Activated naive CD4-positive, alpha-beta T cell treated with anti-CD3 and anti-CD28 coated beads, Interleukin-2, amount 50 U/mL, for 16 hours (primary cell): ENCODE measurements around the gene NSMCE4A.
"Not testable (repeated sequence)": the region's sequence is repeated elsewhere in the genome, so short reads cannot be mapped to it uniquely, and the experiment has no call there.

ENCODE experiments used
- DNase-seq: peaks from one replicate; pipeline ENCODE4 v3.0.0-alpha.2; 2020

Gene NSMCE4A

DNA sequence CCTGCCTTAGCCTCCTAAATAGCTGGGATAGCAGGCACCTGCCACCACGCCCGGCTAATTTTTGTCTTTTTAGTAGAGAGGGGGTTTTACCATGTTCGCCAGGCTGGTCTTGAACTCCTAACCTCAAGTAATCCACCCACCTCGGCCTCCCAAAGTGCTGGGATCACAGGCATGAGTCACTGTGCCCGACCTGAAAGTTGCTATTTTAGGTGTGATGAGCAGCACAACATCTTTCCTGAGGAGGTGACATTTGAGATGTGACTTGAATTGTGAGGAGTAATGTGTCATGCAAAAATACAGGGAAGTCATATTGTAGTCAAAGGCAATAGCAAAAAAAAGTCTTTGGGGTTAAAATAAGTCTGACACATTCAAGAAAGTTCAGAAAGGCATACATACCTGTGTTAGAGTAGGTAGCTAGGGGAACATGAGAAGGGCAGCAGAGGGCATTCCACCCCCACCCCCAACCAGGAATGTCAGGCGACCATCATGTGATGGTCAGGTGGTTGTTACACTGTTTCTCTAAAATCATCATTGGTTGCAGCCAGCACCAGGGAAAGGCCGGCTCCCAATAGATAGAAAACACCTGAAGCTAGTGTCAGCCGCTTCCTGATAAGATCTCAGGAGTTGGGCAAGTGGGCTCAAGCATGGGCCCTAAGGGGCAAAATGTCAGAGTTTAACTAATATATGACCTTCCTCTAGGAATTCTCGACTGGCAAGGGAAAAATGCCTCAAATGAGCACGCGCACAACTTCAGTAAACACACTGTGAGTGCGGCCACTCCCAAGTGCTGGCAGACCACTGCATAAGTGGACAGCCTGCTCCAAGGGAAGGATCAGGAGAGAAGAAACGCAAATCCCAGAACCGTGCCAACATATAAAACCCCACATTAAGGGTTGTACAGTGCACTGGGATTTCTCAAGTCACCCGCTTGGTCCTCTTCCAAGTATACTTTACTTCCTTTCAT, 13.6 kb upstream of the NSMCE4A start, which contains the start of gene TACC2:
Gene TACC2 (plus strand): TSS at position 803 of the 964 bp plus-strand sequence. CDS start 32,819 bp downstream, outside the sequence.
- no peak for DNase-seq

DNA sequence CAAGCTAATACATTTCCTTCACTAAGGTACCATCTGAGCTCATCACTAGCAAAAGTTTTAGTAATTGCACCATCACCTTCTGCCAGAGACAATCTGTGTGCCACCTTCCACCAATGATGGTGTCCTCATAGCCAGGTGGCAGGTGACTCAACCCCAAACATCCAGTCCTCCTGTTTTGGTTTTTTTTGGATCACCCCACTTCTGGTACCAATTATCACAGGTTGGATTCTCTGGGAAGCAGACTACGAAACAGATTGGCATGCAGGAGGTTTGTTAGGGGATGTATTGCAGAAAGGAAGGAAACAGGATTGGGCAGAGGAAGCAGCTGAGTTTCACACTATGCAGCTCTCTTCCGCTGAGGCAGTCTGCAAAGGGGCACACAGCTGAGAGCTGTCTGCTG, 9.4 kb upstream of the NSMCE4A start:
- no peak for DNase-seq

DNA sequence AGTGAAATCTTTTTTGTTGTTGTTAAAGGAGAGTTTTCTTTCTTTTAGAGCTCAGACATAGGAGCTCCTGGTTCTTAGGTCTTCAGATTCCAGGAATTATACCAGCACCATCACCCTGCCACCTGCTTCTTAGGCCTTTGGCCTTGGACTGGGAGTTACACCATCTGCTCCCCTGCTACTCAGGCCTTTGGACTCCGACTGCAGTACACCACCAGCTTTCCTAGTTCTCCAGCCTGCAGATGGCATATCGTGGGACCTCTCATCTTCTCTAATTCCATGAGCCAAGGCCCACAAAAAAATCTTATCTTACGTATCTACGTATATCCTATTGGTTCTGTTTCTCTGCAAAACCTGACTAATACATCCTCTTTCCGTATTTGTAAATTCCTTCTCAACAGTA, 8.8 kb upstream of the NSMCE4A start:
- DNase-seq: no peak

DNA sequence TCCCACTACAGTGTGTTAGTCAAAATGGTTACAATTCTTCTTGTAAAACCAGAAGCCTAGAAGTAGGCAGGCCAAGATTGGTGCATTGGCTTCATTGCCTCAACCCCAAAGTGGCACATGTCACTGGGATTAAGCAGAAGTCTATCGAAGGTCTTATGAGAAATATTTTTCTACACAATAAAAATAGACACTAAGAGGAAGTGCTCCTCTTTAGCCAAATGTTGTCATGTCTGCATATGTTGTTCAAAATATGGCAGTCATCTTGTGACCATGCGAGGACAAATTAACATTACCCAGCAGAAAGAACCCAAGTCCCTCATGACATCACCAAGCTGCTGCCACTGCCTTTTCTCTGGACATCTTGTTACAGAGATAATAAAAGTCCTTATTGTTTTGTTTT, 6.3 kb upstream of the NSMCE4A start:
- no peak for DNase-seq

DNA sequence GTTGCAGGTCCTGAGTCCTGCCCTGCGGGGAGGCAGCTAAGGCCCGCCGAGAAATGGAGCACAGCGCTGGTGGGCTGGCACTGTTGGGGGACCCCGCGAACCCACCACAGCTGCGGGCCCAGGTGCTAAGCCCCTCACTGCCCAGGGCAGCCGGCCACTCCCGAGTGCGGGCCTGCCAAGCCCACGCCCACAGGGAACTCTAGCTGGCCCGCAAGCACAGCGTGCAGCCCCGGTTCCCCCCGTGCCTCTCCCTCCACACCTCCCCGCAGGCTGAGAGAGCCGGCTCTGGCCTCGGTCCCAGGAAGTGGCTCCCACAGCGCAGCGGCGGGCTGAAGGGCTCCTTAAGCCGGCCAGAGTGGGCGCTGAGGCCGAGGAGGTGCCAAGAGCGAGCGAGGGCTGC, 3.5 kb upstream of the NSMCE4A start:
- DNase-seq: no peak

DNA sequence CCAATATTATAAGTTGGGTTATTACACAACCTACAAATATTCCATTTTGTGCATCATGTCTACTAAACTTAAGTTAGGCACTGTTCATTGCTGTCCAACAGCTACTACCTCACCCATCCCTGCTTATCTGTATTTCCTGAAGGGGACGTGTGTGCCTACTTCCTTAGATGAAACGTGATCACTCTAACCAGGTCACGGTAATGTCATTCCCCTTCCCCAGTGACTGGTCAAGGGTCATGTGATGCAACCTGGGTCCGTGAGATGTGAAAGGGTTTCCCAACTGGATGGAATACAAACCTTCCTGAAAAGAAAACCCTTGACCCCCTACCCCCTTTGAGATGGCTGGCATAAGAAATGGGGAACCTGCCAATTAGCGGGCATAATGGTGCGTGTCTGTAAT, 1.6 kb upstream of the NSMCE4A start:
- DNase-seq: no peak

DNA sequence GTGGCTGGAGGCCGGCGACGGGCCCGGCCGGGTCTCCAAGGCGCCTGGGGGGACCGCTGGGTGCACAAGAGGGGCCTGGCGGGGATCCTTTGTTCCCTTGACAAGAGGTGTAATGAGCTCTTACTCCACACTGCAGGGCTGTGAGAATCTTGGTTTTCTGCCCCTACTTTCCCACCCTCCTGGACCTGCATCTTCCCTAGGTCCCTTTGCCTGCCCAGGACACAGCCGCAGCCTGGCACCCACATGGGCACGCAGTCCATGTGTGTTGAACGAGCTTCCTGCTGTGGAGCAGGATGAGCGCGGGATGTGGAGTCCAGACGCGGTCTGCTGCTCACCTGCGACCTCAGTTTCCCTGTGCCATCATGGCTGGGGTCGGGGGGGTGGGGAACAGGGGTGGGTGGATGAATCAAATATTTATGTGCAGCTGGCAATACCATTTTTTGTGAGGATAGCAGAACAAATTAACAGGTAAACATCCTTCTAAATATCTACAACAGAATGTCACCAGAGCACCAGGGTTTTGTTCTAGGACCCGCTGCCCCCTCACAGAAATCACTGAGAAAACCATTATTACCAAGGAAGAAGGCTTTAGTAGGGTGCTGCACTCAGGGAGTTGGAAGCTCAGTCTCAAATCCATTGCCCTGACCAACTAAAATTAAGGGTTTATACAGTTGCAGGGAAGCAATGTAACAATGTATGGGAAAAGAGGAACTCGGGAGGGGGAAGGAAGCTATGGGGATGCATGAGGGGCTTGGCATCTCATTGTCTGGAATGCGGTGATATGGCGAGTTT, 474 bp upstream of the NSMCE4A start:
- no peak for DNase-seq

DNA sequence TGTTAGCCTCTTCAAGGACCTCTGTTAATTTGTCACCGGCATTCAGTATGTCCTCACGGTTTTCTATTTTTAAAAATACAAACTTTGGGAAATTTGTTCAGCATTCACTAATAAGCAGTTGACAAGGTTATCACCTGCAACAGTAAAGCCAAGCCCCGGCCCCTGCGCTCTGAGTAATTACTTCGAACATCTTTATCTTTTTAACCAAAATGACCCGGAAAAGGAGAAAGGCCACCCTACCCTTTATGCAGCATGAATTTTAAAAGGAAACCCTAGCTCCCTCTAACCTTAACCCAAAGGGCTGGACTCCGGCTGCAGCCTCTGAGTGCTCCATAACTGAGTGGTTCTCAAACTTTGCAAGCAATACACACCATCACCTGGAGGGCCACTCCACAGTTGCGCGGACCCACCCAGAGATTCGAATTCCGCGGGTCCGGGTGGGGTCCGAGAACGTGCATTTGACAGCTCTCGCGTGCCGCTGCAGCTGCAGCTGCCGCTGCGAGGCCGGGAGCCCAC, 940 bp downstream of the NSMCE4A start:
- no peak for DNase-seq

DNA sequence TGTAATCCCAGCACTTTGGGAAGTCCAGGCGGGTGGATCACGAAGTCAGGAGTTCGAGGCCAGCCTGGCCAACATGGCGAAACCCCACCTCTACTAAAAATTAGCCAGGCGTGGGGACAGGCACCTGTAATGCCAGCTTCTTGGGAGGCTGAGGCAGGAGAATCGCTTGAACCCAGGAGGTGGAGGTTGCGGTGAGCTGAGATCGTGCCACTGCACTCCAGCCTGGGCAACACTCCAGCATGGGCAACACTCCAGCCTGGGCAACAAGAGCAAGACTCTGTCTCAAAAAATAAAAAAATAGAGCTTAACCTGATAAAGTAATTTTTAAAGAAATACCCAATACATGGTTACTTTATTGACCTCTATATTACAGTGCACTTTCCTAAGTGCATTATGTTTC, 5.9 kb downstream of the NSMCE4A start:
- DNase-seq: not testable (repeated sequence)

DNA sequence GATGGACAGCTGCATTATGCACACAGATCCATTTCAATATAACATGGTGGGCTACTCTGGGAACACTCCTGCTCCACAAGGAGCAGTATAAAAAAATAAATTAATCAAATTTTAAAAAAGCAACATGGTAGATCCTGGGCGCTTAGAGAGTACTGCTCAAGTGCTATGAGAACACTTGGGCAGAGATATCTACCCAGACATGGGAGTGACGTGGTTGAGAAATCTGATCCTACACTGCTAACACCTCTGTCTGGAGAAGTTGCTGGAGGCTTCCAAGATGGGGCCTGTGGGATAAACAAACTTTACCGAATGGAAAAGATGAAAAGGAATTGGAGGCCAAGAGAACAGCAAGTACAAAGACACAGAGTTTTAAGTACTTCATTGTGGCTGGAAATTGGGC, 9.0 kb downstream of the NSMCE4A start:
- no peak for DNase-seq

DNA sequence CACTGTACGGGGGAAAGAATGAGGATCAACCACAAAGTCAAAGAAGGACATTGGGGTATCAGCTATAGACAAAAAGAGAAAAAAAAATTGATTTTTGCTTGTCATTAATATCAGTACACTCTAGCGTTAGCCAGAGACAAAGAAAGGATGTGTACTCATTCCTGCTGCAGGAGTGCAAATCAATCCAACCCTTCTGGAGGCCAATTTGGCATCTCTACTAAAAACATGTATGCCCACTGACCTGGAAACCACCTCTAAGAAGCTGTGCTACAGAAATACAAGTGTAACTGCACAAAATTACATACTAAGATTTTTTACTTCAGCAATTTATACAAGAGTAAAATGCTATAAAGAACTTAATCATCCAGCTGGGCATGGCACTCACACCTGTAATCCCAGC, 13.6 kb downstream of the NSMCE4A start:
- DNase-seq: no peak

DNA sequence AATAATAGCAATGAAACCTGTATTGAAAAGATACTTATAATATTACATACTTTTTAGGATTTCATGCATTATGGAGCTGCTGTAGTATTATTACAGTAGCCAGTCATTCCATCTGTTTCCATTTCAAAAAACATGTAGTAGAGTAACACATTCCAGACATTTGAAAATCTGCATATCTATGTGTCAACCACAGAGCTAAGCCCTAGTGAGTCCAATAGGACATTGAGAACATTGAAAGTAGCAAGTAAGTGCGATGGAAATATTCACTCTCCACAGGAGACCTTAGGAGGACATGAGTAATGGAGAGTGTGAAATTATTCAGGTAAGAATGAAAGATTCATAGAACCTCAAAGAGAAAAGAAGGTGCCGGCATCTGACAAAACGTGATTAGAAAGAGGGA, 15.3 kb downstream of the NSMCE4A start:
- no peak for DNase-seq

DNA sequence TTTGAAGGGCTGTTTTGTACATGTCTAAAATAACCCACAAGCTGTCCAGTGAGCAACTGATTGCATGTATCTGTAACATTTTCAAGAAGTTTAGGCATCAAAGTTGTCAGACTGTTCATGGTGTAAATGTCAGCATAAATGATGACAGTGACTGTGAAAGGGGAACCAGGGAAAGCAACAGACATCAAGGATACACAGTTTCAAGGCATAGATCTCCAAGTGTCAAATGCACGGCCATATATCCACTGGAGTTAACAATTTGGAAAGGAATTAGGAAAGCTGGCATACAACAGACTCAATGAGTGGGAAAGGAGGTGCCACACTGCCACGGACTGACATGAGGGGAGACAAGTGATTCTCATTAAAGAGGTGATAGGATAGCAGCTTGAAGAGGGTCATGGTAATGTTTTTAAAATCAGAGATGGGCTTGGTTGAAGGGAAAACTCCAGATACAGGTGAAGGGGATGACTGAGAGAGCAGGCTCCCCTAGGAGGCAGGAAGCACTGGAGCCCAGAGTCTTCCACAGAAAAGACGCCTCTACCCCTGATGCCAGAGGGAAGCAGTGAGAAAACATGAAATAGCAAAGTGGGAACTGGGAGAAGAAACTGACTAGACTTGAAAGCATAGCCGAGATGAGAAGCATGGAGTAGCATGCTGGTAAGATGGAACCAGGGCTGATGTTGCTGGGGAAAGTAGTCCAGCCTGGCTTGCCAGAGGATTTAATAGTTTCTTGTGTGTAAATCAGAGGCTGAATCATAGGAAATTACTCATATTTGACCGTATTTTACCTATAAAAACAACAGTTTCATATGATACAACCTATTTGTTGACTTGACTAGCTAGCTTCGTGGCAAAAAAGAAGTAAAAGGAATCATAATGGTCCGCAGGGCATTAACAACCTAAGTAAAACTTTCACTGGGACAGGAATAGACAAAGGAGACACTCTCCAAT, 18.6 kb downstream of the NSMCE4A start:
- no peak for DNase-seq

DNA sequence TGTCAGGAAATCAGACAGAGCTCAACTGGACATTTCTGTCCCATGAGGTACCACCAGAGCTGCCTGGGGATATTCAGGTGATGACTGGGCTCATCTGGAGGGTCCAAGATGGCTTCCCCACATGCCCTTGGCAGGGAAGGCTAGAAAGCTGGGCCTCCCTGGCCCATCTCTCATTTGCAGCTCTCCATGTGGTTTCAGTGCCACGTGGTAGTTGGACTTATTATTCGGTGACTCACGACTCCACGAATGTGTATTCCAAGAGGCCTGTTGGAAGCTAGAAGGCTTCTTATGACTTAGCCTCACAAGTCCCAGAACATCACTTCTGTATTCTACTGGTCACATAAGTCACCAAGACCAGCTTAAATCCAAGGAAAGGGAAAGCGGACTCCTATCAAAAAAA, 22.8 kb downstream of the NSMCE4A start:
- DNase-seq: no peak

DNA sequence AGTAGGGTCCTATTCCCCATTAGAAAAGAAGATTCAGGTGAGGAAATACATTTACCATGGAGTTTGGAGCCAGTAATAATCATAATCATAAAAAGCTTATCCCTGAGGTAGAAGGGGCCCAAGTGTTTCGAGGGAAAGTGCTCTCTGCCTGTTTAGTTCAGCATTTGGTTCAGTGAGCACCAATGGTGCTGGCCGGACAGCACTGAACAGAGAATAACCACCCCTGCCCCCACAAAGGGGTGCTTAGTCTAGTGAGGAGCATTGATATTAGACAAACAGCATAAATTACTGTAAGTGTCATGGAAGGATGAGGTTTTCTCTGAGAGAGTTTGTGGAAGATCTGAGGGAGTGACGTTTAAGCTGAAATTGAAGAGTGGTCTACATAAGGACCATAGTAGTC, 25.6 kb downstream of the NSMCE4A start:
- no peak for DNase-seq

DNA sequence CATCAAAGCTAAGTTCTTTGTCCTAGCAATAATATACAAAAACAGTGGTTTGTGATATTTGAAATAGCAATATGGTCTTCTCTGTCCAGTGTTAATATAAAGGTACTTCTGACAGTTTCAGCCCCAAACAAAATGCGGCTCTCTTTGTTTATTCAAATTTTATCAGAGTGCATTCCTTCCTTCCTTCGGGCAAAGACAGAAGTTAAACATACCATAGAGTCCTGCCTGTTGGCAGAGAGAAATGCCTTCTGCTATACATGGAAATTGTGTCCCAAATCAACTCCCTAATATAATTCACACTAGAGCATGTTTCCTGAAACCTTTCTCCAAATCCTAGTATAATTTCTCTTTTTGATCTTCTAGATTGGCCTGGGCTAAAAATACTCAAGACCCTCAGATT, 26.0 kb downstream of the NSMCE4A start:
- no peak for DNase-seq

DNA sequence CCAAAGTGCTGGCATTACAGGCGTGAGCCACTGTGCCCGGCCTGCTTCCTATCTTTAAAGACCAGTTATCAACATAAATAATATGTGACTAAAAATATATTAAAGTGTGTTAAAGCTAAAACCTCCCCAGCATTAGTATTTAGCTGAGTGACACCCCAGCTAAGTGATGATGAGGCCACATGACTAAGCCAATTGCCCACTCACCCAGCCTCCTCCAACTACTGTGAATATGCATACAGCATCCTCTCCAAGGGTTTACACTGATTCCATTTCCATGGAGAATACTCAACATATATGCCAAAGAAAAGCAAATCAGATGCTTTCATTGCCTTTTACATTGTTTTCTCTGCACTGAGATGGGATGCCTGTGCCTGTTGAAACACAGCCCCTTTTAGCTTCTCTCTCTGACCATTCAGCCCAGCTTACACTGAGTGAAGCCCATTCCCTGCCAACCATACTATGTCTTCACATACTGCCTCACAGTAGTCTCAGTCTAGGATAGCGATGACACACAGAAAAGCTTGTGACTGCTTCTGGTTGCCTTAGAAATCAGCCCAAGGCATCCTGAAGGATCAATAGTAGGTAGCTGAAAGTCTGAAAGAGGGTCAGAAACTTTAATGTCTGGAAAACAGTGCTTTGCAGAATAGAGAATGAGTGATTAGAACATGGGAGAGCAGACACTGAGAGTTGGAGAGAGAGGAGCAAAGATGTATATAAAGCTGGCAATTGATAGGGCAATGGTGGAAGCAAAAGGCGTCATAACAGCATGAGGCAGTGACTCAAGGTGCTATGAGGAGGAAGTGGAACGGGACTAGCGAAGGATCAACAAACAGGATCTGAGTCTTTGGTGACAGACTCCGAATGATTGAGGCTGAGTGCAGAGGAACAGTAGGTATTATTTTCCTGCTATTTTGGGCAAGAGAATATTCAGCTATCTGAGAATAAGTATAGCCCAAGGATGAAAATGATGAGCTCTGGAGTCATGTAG, 27.4 kb downstream of the NSMCE4A start:
- no peak for DNase-seq

DNA sequence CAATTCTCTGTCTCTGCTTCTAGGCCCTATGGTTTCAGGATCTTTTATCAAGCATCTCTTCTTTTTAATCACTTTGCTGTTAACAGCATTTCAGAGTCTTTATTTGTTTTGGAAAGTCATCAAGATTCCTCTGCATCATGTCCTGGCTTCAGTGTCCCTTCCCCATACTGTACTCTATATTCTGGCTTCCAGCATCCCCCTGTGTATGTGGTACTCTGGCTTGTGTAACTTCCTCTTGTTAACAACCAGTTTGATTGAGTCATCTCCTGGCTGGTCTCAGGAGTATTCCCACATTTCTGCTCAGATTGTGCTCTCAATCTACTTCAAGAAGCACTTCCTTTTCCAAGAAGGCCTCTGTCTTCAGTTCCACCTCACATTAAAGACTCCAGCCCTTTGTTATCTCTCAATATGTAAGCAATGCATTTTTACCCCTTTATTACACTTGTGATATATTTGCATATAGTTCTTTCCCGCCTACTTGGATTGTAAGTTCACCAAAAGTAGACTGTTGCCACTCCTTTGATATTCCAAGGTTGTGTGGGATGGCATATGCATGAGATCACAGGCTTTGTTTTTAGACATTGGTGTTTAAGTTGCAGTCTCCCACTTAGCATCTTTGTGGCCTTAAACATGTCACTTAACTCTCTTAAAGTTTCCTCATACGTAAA, 32.1 kb downstream of the NSMCE4A start:
- no peak for DNase-seq

DNA sequence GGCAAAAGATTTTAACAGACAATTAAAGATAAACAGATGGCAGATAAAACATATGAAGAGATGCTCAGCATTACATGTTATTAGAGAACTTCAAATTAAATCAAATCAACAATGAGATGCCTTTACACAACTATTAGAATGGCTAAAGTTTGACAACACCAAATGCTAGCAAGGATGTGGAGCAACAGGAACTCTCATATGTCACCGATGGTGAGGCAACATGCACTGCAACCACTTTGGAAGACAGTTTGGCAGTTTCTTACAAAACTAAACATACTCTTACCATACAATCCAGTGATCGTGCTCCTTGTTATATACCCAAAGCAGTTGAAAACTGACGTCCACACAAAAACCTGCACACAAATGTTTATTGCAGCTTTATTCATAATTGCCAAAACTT, 33.5 kb downstream of the NSMCE4A start:
- DNase-seq: no peak

DNA sequence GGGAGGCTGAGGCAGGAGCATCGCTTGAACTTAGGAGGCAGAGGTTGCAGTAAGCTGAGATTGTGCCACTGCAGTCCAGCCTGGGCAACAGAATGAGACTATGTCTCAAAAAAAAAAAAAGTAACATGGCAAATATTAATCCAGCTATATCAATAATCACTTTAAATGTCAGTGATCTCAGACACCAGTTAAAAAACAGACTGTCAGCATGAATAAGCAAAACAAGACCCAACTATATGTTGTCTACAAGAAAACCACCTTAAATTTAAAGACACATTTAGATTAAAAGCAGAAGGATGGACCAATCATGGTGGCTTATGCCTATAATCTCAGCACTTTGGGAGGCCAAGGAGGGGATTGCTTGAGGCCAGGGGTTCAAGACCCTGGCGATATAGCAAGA, 38.7 kb downstream of the NSMCE4A start:
- no peak for DNase-seq

DNA sequence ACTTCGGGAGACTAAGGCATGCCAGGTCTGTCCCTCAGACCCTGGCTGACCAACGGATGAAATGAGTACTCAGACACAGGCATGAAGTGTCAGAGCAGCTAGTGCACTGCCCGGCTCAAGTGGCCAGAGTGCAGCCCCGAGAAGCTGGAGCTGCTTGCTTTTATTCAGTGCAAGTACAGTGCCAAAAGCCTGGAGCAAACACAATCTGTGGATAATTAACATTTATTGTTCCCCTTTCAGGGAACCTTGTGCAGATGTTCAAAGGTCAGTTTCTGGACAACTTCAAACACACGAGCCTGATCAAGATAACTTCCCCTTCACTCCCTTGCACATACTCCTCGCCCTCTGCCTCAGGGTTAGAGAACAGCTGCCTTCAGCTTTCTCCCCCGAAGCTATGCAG, 39.3 kb downstream of the NSMCE4A start:
- no peak for DNase-seq
